ENCODE measurements around the gene PIP.
"Not testable (repeated sequence)": the region's sequence is repeated elsewhere in the genome, so short reads cannot be mapped to it uniquely, and the experiment has no call there.

The PIP gene, protein sequence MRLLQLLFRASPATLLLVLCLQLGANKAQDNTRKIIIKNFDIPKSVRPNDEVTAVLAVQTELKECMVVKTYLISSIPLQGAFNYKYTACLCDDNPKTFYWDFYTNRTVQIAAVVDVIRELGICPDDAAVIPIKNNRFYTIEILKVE

DNA sequence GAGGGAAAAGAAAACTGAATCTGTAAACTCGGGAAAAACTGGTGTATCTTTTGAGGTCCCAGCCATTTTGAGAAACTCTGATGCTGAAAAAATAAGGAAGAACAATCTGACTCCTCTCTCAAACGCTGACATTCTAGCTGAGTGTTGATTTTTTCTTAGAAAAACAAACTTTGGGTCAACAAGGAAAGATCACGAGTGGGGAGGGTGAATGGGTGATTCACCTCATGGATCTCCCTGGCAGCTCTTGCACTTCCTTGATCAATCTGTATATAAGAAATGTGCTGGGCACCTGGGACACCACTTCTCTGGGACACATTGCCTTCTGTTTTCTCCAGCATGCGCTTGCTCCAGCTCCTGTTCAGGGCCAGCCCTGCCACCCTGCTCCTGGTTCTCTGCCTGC, at the start of gene PIP:
TSS of gene PIP (plus strand) at position 297 of the 400 bp plus-strand sequence. CDS start at position 337, 40 bp downstream.
- DNase-seq (ENCODE audit: low read depth, low spot score), result no peak
- no peak within 1 kb of the TSS for H3K27ac ChIP-seq

DNA sequence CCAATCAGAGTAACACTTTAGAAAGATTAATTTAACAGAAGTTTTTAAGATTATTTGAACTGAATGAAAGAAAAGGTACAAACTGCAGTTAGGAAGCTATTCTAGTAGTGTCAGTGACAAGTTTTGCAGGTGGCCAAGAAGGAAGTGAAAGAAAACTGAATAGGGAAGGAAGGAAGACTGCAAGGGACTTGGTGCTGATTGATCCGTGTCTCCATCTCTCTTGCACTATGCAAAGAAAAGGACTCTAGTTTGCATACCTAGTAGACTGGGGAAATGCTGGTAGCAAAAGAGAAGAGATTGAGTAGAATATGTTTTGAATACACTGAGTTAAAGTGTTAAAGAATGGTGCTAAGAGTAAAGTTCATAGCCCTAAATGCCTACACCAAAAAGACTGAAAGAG, 46.8 kb upstream of the PIP start:
- DNase-seq (ENCODE audit: low read depth, low spot score), result no peak
- no peak overlapping the region for H3K27ac ChIP-seq

DNA sequence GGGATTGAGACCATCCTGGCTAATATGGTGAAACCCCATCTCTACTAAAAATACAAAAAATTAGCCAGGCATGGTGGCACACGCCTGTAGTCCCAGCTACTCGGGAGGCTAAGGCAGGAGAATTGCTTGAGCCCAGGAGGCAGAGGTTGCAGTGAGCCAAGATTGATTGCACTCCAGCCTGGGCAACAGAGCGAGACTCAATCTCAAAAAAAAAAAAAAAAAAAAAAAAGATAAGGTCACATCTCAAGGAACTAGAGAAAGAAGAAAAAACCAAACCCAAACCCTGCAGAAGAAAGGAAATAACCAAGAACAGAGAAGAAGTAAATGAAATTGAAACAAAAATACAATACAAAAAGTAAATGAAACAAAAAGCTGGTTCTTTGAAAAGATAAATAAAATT, 46.3 kb upstream of the PIP start:
- H3K27ac ChIP-seq; DNase-seq (ENCODE audit: low read depth, low spot score): not testable (repeated sequence)

DNA sequence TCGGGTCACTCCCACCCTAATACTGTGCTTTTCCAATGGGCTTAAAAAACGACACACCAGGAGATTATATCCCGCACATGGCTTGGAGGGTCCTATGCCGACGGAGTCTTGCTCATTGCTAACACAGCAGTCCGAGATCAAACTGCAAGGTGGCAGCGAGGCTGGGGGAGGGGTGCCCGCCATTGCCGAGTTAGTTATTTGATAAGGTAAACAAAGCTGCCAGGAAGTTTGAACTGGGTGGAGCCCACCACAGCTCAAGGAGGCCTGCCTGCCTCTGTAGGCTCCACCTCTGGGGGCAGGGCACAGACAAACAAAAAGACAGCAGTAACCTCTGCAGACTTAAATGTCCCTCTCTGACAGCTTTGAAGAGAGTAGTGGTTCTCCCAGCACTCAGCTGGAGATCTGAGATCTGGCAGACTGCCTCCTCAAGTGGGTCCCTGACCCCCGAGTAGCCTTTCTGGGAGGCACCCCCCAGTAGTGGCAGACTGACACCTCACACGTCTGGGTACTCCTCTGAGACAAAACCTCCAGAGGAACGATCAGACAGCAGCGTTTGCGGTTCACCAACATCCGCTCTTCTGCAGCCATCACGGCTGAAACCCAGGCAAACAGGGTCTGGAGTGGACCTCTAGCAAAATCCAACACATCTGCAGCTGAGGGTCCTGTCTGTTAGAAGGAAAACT, 43.2 kb upstream of the PIP start:
- DNase-seq (ENCODE audit: low read depth, low spot score); H3K27ac ChIP-seq: not testable (repeated sequence)

DNA sequence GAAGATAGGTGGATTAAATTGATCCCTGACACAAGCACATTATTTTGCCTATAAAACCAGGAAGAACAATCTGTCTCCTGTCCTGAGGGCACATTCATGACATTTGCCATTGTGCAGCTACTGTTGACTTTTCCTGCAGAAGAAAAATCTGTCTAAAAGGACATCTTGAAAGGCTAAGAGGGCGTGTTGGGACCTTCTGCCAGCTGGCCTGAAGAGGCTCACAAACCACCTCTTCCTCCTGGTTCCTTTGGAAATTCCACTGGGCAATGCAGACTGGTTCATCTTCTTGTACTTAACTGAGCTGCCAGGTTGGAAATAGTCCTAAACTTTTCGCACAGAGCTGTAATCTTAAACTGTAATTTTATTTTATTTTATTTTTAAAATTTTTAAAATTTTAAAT, 35.7 kb upstream of the PIP start:
- no peak overlapping the region for H3K27ac ChIP-seq
- no peak for DNase-seq (ENCODE audit: low read depth, low spot score)

DNA sequence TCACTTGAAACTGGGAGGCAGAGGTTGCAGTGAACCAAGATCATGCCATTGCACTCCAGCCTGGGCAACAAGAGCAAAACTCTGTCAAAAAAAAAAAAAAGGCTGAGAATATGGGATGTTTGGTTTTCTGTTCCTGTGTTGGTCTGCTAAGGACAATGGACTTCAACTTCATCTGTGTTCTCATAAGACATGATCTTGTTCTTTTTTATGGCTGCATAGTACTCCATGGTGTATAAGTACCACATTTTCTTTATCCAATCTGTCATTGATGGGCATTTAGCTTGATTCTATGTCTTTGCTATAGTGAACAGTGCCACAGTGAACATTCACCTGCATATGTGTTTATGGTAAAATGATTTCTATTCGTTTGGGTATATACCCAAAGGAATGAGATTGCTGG, 32.3 kb upstream of the PIP start:
- DNase-seq (ENCODE audit: low read depth, low spot score); H3K27ac ChIP-seq: not testable (repeated sequence)

DNA sequence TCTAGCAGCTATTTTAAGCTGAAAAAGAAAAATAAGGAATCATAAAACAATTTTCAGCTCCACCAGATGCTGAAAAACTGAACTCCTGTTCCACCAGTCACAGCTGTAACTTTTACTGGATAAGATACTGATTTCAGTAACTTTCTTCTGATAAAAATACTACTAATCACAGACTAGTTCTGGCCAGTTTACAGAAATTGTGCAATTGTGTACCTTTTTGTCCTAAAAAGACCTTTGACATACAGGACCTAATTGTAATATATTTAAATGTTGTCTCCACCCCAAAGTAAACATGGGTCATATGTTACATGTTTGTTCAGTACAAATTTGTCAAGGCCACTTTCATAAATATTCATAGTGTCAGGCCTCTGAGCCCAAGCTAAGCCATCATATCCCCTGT, 27.1 kb upstream of the PIP start:
- H3K27ac ChIP-seq, result no peak overlapping the region
- no peak for DNase-seq (ENCODE audit: low read depth, low spot score)

DNA sequence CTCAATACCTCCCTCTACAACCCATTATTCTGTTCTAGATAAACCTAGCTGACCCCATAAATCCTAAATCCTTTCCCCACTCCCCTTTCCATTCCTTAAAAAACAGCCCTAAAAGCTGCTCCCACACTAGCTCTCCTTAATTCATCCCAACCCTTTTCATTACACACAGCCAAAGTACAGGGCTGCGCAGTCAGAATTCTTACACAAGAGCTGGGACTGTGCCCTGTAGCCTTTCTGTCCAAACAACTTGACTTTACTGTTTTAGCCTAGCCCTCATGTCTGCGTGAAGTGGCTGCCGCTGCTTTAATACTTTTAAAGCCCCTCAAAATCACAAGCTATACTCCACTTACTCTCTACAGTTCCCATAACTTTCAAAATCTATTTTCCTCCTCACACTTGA, 23.9 kb upstream of the PIP start:
- not testable (repeated sequence) for H3K27ac ChIP-seq; DNase-seq (ENCODE audit: low read depth, low spot score)

DNA sequence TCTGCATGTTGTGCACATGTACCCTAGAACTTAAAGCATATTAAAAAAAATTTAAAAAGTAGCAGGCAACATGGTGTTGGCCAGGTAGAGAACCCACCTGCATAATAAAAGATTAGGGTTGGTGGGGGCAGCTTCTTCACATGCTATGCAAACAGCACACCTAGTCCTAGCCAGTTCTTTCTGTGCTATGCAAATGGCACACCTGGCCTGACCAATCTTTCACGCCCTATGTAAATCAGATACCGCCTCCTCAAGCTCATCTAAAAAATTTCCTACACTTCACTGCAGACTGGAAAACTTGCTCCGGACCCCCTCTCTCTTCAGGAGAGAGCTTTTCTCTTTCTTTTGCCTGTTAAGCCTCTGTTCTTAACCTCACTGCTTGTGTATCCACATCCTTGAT, 14.5 kb upstream of the PIP start:
- DNase-seq (ENCODE audit: low read depth, low spot score), result no peak
- H3K27ac ChIP-seq, result no peak overlapping the region

DNA sequence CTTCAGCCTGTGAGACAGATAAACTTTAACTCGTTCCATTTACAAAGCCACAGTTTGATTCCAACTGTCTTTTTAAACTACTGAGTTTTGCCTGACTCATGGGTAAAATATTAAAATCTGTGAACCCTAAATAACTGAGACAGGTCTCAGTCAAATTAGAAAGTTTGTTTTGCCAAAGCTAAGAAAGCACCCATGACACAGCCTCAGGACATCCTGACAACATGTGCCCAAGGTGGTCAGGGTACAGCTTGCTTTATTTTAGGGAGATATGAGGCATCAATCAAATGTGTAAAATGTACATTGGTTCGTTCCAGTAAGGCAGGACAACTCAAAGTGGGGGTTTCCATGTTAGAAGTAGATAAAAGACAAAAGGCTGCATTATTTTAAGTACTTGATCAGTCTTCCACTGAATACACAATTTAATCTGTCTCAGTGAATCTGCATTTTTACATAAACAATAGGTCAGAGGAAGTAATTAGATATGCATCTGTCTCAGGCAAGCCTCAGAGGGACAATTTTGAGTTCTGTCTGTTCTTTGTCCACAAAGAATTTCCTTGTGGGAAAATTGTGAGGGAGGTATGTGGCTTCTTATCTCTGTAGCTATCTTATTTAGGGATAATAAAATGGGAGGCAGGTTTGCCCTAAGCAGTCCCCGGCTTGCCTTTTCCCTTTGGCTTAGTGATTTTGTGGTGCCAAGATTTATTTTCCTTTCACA, 11.0 kb upstream of the PIP start:
- no peak overlapping the region for H3K27ac ChIP-seq
- no peak for DNase-seq (ENCODE audit: low read depth, low spot score)

DNA sequence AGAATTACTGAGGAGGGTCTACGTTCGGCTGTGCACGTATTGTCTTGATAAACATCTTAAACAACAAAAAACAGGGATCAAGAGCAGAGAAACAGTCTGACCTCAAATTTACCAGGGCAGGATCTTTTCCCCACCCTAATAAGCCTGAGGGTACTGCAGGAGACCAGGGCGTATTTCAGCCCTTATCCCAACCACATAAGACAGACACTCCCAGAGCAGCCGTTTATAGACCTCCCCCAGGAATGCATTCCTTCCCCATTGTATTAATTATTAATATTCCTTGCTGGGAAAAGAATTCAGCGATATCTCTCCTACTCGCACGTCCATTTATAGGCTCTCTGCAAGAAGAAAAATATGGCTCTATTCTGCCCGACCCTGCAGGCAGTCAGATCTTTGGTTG, 8.6 kb upstream of the PIP start:
- DNase-seq (ENCODE audit: low read depth, low spot score); H3K27ac ChIP-seq: not testable (repeated sequence)

DNA sequence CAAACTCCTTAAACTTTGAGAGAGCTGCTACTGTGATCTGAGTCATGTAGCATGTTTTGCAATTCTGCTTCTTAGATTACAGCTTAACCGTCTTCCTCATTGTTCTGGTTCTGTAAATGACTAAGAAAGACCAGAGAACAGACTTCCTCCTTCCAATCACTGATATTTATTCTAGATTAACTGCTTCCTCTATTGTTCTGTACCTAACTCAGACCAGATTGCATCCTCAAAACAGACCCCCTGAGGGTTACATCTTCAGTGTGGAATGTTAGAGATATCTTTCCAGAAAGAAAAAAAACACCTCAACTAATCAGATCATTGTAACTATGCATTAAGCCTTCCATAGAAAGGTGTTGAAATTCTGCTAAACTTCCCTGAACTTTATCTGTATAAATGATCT, 5.7 kb upstream of the PIP start:
- H3K27ac ChIP-seq, result peak overlapping the region; percentile 1
- peak; percentile 60 for DNase-seq (ENCODE audit: low read depth, low spot score)

DNA sequence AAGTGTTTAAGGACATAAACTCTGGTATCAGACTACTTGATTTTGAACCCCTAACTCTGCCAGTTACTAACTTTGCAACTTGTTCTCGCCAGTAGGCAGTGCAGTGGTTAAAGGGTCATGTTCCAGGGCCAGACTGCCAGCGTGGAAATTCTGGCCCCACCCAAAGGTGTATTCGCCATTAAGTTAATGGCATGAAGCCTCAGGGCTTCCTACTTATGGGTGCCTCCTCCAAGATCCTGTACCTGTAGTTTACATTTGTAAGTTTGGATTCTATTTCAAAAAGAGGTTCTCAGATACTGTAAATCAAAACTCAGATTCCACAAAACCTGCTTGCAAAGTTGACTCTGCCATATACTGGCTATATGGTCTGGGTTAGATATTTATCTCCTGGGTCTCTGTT, 2.8 kb upstream of the PIP start:
- DNase-seq (ENCODE audit: low read depth, low spot score), result no peak

DNA sequence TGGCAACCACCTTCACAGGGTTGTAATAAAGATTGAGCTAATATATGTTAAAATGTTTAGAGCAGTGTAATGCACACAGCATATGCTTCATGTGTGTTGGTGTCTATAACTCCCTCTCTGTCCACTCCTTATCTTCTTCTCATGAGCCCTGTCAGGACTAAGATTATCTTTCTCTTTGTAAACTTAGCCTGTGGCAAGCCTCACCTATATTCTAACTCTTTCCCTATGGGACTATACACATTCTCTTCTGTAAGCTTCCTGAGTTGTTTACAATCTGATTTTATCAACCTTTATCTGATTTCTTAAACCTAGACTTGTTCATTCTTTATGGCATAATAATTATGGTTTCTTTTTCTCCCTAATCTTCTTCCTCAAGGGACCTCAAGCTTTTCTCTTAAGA, 2.4 kb upstream of the PIP start:
- DNase-seq (ENCODE audit: low read depth, low spot score), result no peak
- no peak overlapping the region for H3K27ac ChIP-seq

More for the DNA sequence above, 2.8 kb upstream of the PIP start:
- H3K27ac ChIP-seq, result no peak overlapping the region

DNA sequence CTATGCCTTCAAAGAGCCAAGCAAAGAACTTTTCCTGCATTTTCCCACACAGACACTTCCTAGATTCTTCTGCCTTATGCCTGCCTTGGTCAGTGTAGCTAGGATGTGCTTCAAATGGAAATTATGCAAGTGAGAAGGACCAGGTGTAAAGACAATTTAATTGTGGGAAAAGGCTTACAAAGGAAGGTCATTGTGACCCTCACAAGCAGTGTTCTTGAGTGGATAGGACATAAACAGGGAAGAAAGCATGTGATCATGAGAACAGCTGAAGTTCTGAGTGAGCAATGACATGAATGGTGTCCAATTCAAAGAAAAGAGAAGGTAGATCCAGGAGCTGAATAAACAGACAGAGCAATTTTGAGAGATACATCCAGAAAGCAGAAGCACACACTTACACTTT, 1.3 kb upstream of the PIP start:
- DNase-seq (ENCODE audit: low read depth, low spot score), result no peak

DNA sequence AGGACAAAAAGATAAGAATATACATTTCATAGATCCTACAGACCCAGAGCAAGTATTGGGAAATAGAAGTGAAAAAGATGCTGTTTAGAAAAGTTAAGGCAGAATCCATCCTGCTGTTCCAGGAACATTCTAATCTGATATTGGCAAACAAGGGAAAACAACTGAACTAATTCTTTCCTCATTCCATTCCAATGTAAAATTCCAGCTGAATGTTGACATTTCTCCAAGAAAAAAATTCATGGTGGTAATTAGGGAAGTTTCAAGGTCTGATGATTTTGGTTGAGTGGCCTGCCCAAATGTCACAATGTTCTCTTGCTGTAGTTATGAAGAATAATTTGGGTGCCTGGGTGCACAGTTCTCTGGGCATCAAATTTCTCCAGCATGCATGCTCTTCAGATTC, 15.2 kb downstream of the PIP start:
- no peak overlapping the region for H3K27ac ChIP-seq
- no peak for DNase-seq (ENCODE audit: low read depth, low spot score)

More for the DNA sequence above, 1.3 kb upstream of the PIP start:
- no peak overlapping the region for H3K27ac ChIP-seq

DNA sequence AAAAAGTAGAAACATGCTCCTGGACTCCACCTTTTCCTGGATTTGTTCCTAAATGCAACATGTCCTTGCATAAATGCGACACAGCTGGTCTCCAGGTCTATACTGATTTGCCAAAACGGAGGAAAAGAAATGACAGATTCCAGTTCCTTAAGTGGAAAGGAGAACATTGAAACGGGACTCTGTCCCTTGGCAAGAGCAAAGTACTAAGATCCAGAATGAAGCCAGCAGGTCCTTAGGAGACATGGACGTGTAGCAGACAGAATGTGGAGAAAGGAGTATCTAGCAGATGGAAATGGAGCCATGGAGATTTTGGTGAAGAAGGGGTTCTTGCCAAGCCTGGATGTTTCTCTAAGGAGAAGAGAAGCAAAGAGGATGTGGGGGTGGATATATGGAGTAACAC, 16.2 kb downstream of the PIP start:
- no peak for DNase-seq (ENCODE audit: low read depth, low spot score)
- H3K27ac ChIP-seq, result no peak overlapping the region

DNA sequence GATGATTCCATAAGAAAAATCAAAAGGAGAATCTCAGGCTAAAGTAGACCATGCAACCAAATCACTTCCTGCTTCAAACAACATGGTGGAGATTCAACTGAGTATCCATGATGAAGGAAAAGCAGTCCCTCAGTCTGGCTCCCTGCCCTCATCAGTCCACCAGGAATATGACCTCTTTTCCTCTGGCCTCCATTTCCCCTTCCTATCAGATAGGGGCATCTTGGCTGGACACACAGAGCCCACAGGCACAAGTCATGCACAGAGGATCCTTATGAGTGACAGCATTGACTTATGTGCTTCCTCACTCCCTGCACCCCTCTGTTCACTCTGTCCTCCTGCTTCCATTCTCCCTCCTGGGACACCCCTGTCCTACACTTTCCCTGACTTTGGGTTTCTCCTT, 16.8 kb downstream of the PIP start:
- no peak for DNase-seq (ENCODE audit: low read depth, low spot score)
- no peak overlapping the region for H3K27ac ChIP-seq

DNA sequence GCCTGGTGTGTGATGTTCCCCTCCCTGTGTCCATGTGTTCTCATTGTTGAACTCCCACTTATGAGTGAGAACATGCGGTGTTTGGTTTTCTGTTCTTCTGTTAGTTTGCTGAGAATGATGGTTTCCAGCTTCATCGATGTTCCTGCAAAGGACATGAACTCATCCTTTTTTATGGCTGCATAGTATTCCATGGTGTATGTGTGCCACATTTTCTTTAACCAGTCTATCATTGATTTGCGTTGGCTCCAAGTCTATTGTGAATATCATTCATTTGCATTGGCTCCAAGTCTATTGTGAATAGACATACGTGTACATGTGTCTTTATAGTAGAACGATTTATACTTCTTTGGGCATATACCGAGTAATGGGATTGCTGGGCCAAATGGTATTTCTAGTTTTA, 18.8 kb downstream of the PIP start:
- not testable (repeated sequence) for DNase-seq (ENCODE audit: low read depth, low spot score); H3K27ac ChIP-seq

DNA sequence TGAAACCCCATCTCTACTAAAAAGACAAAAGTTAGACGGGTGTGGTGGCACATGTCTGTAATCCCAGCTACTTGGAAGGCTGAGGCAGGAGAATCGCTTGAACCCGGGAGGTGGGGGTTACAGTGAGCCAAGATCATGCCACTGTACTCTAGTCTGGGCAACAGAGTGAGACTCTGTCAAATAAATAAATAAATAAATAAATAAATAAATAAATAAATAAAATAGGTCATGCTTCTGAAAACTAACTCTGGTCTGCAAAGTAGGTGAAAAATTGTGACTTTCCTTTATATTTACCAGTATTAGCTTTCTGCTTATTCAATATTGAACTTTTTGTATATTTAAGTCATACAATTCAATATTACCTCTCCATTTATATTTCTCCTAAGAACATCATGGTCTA, 26.7 kb downstream of the PIP start:
- H3K27ac ChIP-seq; DNase-seq (ENCODE audit: low read depth, low spot score): not testable (repeated sequence)

DNA sequence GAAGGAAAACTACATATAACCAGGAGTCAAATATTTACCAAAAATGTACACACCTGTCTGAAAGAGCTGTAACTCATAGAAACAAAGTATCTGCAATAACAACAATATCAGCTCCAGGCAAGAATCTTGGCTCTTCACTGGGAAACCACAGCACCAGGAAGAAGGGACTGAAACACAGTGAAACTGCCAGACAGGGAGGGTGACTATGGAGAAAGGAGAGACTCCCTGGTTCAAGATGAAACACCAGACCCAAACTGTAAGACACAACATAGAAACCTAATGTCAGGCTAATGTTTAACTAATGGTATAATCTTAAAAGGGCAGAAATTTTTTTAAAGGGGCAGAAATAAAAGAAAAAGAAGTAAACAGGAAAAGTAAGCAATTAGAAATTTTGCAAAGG, 39.8 kb downstream of the PIP start:
- peak; percentile 56 for DNase-seq (ENCODE audit: low read depth, low spot score)
- no peak overlapping the region for H3K27ac ChIP-seq

DNA sequence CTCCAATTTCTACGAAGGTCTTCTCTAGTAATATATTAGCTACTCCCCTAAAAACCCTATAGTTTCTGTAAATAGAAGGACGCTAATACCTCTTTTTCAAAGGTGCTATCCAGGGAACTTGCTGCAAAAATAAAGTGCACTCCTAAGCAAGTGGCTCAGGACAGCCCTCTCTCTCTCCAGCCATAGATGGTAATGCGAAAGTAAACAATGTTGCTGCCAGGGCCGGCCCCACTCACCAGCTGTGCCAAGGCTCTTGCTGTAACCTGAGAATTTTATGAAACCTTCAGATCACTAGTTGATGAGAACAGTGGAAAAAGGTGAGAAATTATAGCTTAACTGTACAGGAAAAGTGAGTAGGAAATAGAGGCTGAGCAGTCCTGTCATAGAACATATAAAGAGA, 40.5 kb downstream of the PIP start:
- peak; percentile 49 for DNase-seq (ENCODE audit: low read depth, low spot score)
- no peak overlapping the region for H3K27ac ChIP-seq

Data from epithelial cell of prostate (primary cell).